HCT116 (cell line): ENCODE data around the gene EYA3. TPM values are rescaled to one million over a fixed set of nuclear protein-coding genes. Genes with fewer than 3 reads are reported as not detected.

ENCODE experiments used
- ATAC-seq: fragments of 200-7000 bp; cut with Tn5 transposase; 2 replicates; pipeline ENCODE4 v1.9.1; 2020; ENCODE audit warnings: mild to moderate bottlenecking, moderate library complexity
- BruUV-seq: library from RNA; stranded (reverse); fragments of 400-500 nt; replicated peaks from 2 replicates; lab custom pipeline; 2021; lab: Mats Ljungman, UMichigan
- CTCF ChIA-PET: fragments of 300-600 bp; sonication (Branson Sonifier 250); formaldehyde crosslinking; loops from one replicate; lab custom pipeline; 2021; ENCODE audit warnings: antibody characterized with exemption; lab: Charles Lee
- POLR2A ChIA-PET: fragments of 300-600, 350-600 bp; sonication (Branson Sonifier 250); formaldehyde crosslinking; loops from one replicate; lab custom pipeline; 2021; ENCODE audit warnings: antibody characterized with exemption; lab: Charles Lee
- RAD21 ChIA-PET, 2 experiments: fragments of 300-600 bp; sonication (Branson Sonifier 250); formaldehyde crosslinking; loops; one replicate each; lab custom pipeline; 2023; ENCODE audit warnings: low total read pairs in 2 of 2; ENCODE audit not compliant: uncharacterized antibody in 2 of 2, unreplicated experiment in 2 of 2, low non-redundant PET in 1 of 2; lab: Charles Lee
- DNase-seq: peaks from one replicate; pipeline ENCODE4 v3.0.0-alpha.2; 2010; ENCODE audit warnings: low read depth, low spot score
- H2AFZ ChIP-seq: fragments of 200-600 bp; shearing (Covaris generic), sonication (generic); 2 replicates; pipeline ENCODE4 v1.6.1; 2017; ENCODE audit warnings: low read depth, mixed run types, mixed read lengths, antibody characterized with exemption, low read length; ENCODE audit not compliant: poor library complexity, severe bottlenecking
- H3K27ac ChIP-seq: 2 replicates; pipeline ENCODE4 v1.5.1; 2012; ENCODE audit warnings: low read depth, low read length
- H3K27me3 ChIP-seq: fragments of 200-600 bp; sonication (generic); 2 replicates; pipeline ENCODE4 v1.6.1; 2016; ENCODE audit warnings: mixed run types, low read length, mixed read lengths; ENCODE audit not compliant: insufficient read depth
- H3K36me3 ChIP-seq, 2 experiments: fragments of 200-500 bp in 1 of 2; fragments of 200-600 bp in 1 of 2; sonication (Bioruptor generic) in 1 of 2; sonication (generic) in 1 of 2; 2 replicates each; pipeline versions ENCODE4 v1.5.1 to v1.6.1; 2014 to 2016; ENCODE audit warnings: low read length in 2 of 2, inconsistent platforms in 1 of 2, mixed read lengths in 1 of 2, mixed run types in 1 of 2; ENCODE audit not compliant: insufficient read depth in 2 of 2, control insufficient read depth in 1 of 2
- H3K4me1 ChIP-seq, 2 experiments: fragments of 200-600 bp in 1 of 2; sonication (generic) in 1 of 2; 2 replicates each; pipeline versions ENCODE4 v1.5.1 to v1.6.1; 2012 to 2017; ENCODE audit warnings: low read length in 2 of 2, inconsistent platforms in 1 of 2, mild to moderate bottlenecking in 1 of 2, mixed read lengths in 1 of 2, mixed run types in 1 of 2, moderate library complexity in 1 of 2; ENCODE audit not compliant: insufficient read depth in 2 of 2, control insufficient read depth in 1 of 2
- H3K4me2 ChIP-seq: fragments of 200-600 bp; sonication (generic); 2 replicates; pipeline ENCODE4 v1.6.1; 2017; ENCODE audit warnings: mixed run types, low read length, mixed read lengths
- H3K4me3 ChIP-seq, 2 experiments: fragments of 200-600 bp in 1 of 2; sonication (generic) in 1 of 2; replicated peaks in 1 of 2; 2 replicates each; pipeline ENCODE4 v1.5.1; 2011 to 2016; ENCODE audit warnings: low read length in 2 of 2, control low read depth in 1 of 2, low read depth in 1 of 2, mild to moderate bottlenecking in 1 of 2, mixed read lengths in 1 of 2, mixed run types in 1 of 2
- H3K79me2 ChIP-seq: fragments of 200-600 bp; sonication (generic); 2 replicates; pipeline ENCODE4 v1.6.1; 2017; ENCODE audit warnings: mild to moderate bottlenecking, mixed run types, low read length, moderate library complexity, mixed read lengths; ENCODE audit not compliant: insufficient read depth
- H3K9ac ChIP-seq: fragments of 200-600 bp; sonication (generic); 2 replicates; pipeline ENCODE4 v1.6.1; 2016; ENCODE audit warnings: low read length, mixed read lengths
- H3K9me2 ChIP-seq: fragments of 200-600 bp; sonication (generic), shearing (Covaris generic); 2 replicates; pipeline ENCODE4 v1.6.1; 2017; ENCODE audit warnings: mixed run types, mild to moderate bottlenecking, moderate library complexity; ENCODE audit not compliant: insufficient read depth
- H3K9me3 ChIP-seq, 2 experiments: fragments of 200-500 bp in 1 of 2; fragments of 200-600 bp in 1 of 2; sonication (Bioruptor generic) in 1 of 2; sonication (generic) in 1 of 2; 2 replicates each; pipeline ENCODE4 v1.6.1; 2014 to 2017; ENCODE audit warnings: low read length in 2 of 2, mixed read lengths in 2 of 2, inconsistent platforms in 1 of 2, low read depth in 1 of 2, mild to moderate bottlenecking in 1 of 2, mixed run types in 1 of 2, moderate library complexity in 1 of 2; ENCODE audit not compliant: control insufficient read depth in 1 of 2, insufficient read depth in 1 of 2
- H4K20me1 ChIP-seq: fragments of 200-600 bp; sonication (generic), shearing (Covaris generic); 2 replicates; pipeline ENCODE4 v1.6.1; 2017; ENCODE audit warnings: mixed run types, mild to moderate bottlenecking, moderate library complexity; ENCODE audit not compliant: insufficient read depth
- ATF3 ChIP-seq: IDR thresholded peaks from 2 replicates; pipeline ENCODE4 v1.6.1; 2012
- EGR1 ChIP-seq: IDR thresholded peaks from 2 replicates; pipeline ENCODE4 v1.6.1; 2012; ENCODE audit warnings: low read depth
- ELF1 ChIP-seq: IDR thresholded peaks from 2 replicates; pipeline ENCODE4 v1.6.1; 2012; ENCODE audit warnings: low read depth, borderline replicate concordance
- EZH2phosphoT487 ChIP-seq: fragments of 200-600 bp; IDR thresholded peaks from 2 replicates; pipeline ENCODE4 v1.6.1; 2018; ENCODE audit warnings: antibody characterized with exemption, borderline replicate concordance
- JUND ChIP-seq: IDR thresholded peaks from 2 replicates; pipeline ENCODE4 v1.6.1; 2012
- POLR2A ChIP-seq: IDR thresholded peaks from 2 replicates; pipeline ENCODE4 v1.7.0; 2011; ENCODE audit warnings: borderline replicate concordance; ENCODE audit not compliant: insufficient read depth, insufficient read length; ENCODE audit errors: extremely low read depth
- RAD21 ChIP-seq: IDR thresholded peaks from 2 replicates; pipeline ENCODE4 v1.6.1; 2012; ENCODE audit warnings: low read depth, mild to moderate bottlenecking
- REST ChIP-seq: IDR thresholded peaks from 2 replicates; pipeline ENCODE4 v1.6.1; 2012; ENCODE audit warnings: low read depth
- SRF ChIP-seq: IDR thresholded peaks from 2 replicates; pipeline ENCODE4 v1.6.1; 2012; ENCODE audit warnings: low read depth
- ZNF274 ChIP-seq: fragments of 200-500 bp; sonication (Bioruptor generic); IDR thresholded peaks from 2 replicates; pipeline ENCODE4 v1.6.1; 2014; ENCODE audit warnings: mild to moderate bottlenecking, low read depth, low read length, inconsistent platforms
- intact Hi-C: fragments of 100-400 bp; cut with micrococcal nuclease; formaldehyde crosslinking; loops from 2 replicates; pipeline ENCODE4 v1.10.0; 2022
- total RNA-seq: library from RNA; stranded (reverse); gene quantifications from one replicate; pipeline ENCODE4 v1.2.1, GENCODE V29; 2021; ENCODE audit not compliant: unreplicated experiment

Gene EYA3
- total RNA-seq, 1 experiment from 2014 or later, result 25.9 TPM

- intact Hi-C loops, result no loop called here
- H2AFZ ChIP-seq, result no peak overlapping the region
- H3K79me2 ChIP-seq, result no peaks in the 10 kb centered on the region
- no peaks in the 10 kb centered on the region for H3K9me3 ChIP-seq
- no peaks in the 10 kb centered on the region for H3K36me3 ChIP-seq
- no peaks in the 10 kb centered on the region for H4K20me1 ChIP-seq
- no peak overlapping the region for H3K27ac ChIP-seq
- no peak overlapping the region for H3K9ac ChIP-seq
- H3K27me3 ChIP-seq, result no peaks in the 10 kb centered on the region
- ChIA-PET CTCF (no interaction called here), POLR2A (no interaction called here), RAD21 (no interaction called here)
- no peak overlapping the region for H3K4me2 ChIP-seq
- no peak for ATAC-seq
- peaks cover 0 to 13% of the 10 kb centered on the region in 2 experiments; a peak in 2 of 4 replicates for H3K4me1 ChIP-seq
- DNase-seq, result no peak
- no TSS peak for BruUV-seq
- no peaks in the 10 kb centered on the region for H3K9me2 ChIP-seq
- no peak for TF ChIP-seq EGR1
- TF ChIP-seq JUND, result no peak
- TF ChIP-seq ELF1, result no peak
- TF ChIP-seq POLR2A, result no peak
- no peak for TF ChIP-seq REST
- no peak for TF ChIP-seq ZNF274
- no peak for TF ChIP-seq ATF3
- TF ChIP-seq RAD21, result no peak
- no peak for TF ChIP-seq SRF
- TF ChIP-seq EZH2phosphoT487, result no peak
- no peak overlapping the region for H3K4me3 ChIP-seq
These were observed 22.1 kb upstream of the EYA3 start for GRCh38 chr1:28110555-28110954.
